IMR-90 (cell line): Measurements from ENCODE around the gene OTUD4. TPM values are rescaled to one million over a fixed set of nuclear protein-coding genes. Genes with fewer than 3 reads are reported as not detected.

ENCODE experiments used
- FOS ChIP-seq: fragments of 150-350 bp; IDR thresholded peaks from 2 replicates; pipeline ENCODE4 v1.6.1; 2016; ENCODE audit warnings: low read depth, low read length
- MXI1 ChIP-seq: IDR thresholded peaks from 2 replicates; pipeline ENCODE4 v1.6.1; 2012; ENCODE audit warnings: low read depth, mild to moderate bottlenecking, low read length, moderate library complexity, borderline replicate concordance
- RAD21 ChIP-seq: IDR thresholded peaks from 2 replicates; pipeline ENCODE4 v1.6.1; 2012; ENCODE audit warnings: low read length, improper control_type of control experiment
- SMC3 ChIP-seq: fragments of 150-350 bp; IDR thresholded peaks from 2 replicates; pipeline ENCODE4 v1.6.1; 2016; ENCODE audit warnings: low read depth, mild to moderate bottlenecking, antibody characterized with exemption, low read length, moderate library complexity
- polyA plus RNA-seq, 3 experiments: library from polyadenylated mRNA; depleted of rRNA; stranded (reverse); fragments of >200 nt; gene quantifications; 2 replicates each; pipeline ENCODE4 v1.2.3, GENCODE V29; 2012; ENCODE audit warnings: low replicate concordance in 1 of 3
- total RNA-seq: library from RNA; depleted of rRNA; stranded (reverse); fragments of >200 nt; gene quantifications from 2 replicates; pipeline ENCODE4 v1.2.3, GENCODE V29; 2012

Gene OTUD4
- total and polyA plus RNA-seq, 2 of the 4 experiments (the other 2 are of a cell fraction), result 11.0 to 12.4 TPM

DNA sequence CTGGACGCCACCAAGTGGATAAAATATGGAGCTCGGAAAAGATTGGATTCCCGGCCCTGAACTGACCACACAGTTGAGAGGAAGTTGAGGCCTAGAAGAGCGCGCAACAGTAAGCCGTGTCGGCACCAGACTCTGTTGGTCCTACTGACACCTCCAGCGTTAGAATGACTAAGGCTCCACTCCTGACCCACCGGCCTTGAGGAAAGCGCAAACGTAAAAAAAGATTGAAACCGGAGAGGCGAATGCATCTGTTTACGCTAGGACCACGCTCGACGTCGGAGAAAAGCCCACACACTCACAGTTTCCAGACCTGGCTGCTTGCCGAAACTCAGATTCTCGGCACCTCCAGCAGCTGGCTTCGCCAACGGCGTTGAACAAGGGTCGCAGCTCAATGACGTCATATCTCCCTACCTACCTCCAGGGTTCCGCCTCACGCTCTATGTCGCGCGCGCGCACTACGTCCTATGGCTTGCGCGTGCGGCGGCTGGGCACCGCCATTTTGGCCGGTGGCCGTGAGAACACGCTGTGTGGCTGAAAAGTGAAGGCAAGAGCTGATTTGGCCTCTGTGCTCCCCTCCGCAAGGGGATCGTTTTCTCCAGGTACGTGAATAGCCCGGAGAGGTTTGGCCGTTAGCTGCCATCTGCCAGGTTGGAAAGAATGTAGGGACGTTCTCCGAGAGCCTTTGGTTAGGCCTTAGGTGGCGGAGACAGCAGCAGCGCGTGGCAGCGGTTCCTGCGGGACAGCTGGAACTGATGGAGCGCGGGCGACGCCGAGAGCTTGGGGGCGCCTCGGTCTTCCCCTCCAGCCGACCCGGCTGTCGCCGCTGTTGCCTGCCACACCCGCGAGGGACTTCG is 82.3 kb downstream of the OTUD4 start, which contains the start of the genes ABCE1 and ANAPC10 (continued):
- TF ChIP-seq MXI1, result peak; percentile 99
- peak; percentile 41 for TF ChIP-seq SMC3
- TF ChIP-seq FOS, result no peak
- TF ChIP-seq RAD21, result peak; percentile 43
